Heart right ventricle (tissue), 16 donors: ENCODE data around the gene ADAMTS6. TPM values are rescaled to one million over a fixed set of nuclear protein-coding genes. Genes with fewer than 3 reads are reported as not detected.
"Not testable (repeated sequence)": the region's sequence is repeated elsewhere in the genome, so short reads cannot be mapped to it uniquely, and the experiment has no call there.

ENCODE experiments used
- ATAC-seq, 8 donors: fragments of 200-7000 bp; cut with Tn5 transposase; one replicate each; pipeline ENCODE4 v1.9.1; 2020; ENCODE audit warnings: mild to moderate bottlenecking in 8 of 8, moderate library complexity in 8 of 8, moderate number of reproducible peaks in 1 of 8
- DNase-seq, 2 donors: peaks; one replicate each; pipeline ENCODE4 v3.0.0-alpha.2; 2020
- H3K27ac ChIP-seq, 10 donors: fragments of 200-600 bp; sonication (generic) in 2 of 10; one replicate each; pipeline versions ENCODE4 v1.5.0 to v1.8.0; 2020 to 2022; ENCODE audit warnings: mild to moderate bottlenecking in 3 of 10
- H3K27me3 ChIP-seq, 7 donors: fragments of 200-600 bp; one replicate each; pipeline ENCODE4 v1.8.0; 2021 to 2022; ENCODE audit warnings: mild to moderate bottlenecking in 2 of 7
- H3K36me3 ChIP-seq, 9 donors: fragments of 200-600 bp; sonication (generic) in 1 of 9; one replicate each; pipeline versions ENCODE4 v1.5.0 to v1.8.0; 2020 to 2022; ENCODE audit warnings: mild to moderate bottlenecking in 2 of 9
- H3K4me1 ChIP-seq, 9 donors: fragments of 200-600 bp; sonication (generic) in 1 of 9; one replicate each; pipeline versions ENCODE4 v1.5.0 to v1.8.0; 2020 to 2022; ENCODE audit warnings: mild to moderate bottlenecking in 4 of 9
- H3K4me3 ChIP-seq, 10 donors: fragments of 200-600 bp; sonication (generic) in 2 of 10; one replicate each; pipeline versions ENCODE4 v1.5.0 to v1.8.0; 2020 to 2022; ENCODE audit warnings: mild to moderate bottlenecking in 7 of 10, moderate library complexity in 2 of 10
- H3K9me3 ChIP-seq, 11 donors: fragments of 200-600 bp in 10 of 11; sonication (generic) in 2 of 11; one replicate each; pipeline versions ENCODE4 v1.5.0 to v1.8.0; 2013 to 2022; ENCODE audit warnings: mild to moderate bottlenecking in 2 of 11, control low read depth in 1 of 11, moderate library complexity in 1 of 11
- CTCF ChIP-seq, 9 donors: fragments of 200-600 bp; sonication (generic) in 2 of 9; IDR thresholded peaks; one replicate each; pipeline versions ENCODE4 v1.5.0 to v1.8.0; 2021 to 2022; ENCODE audit warnings: antibody characterized with exemption in 9 of 9, mild to moderate bottlenecking in 5 of 9, moderate library complexity in 1 of 9
- WGBS, 2 donors: extraction: QIAGEN DNeasy Blood & Tissue Kit; methylation state at CpG; one replicate each; pipeline ENCODE4 v1.1.7; 2013; ENCODE audit warnings: inconsistent platforms in 1 of 2; 5-methylcytosine and 5-hydroxymethylcytosine counted together
- intact Hi-C, 10 donors: fragments of 100-400 bp; cut with DNase I; formaldehyde crosslinking; loops; one replicate each; pipeline versions ENCODE4 v1.11.1 to v1.14.2; 2022
- polyA plus RNA-seq, 2 donors: library from polyadenylated mRNA; stranded (reverse); fragments of 200-250 nt; gene quantifications; one replicate each; pipeline ENCODE4 v1.2.3, GENCODE V29; 2013
- total RNA-seq, 10 donors: library from RNA; stranded (reverse); fragmentation: NEBNext Ultra II Directional in 3 of 10; extraction: Animal tissue kit (Norgen Biotek cat#: 25700) in 3 of 10; gene quantifications; one replicate each; pipeline versions ENCODE4 v1.2.1 to v1.2.4, GENCODE V29; 2021 to 2023
- donor health status: Arrhythmogenic right ventricular cardiomyopathy.
- donor health status: ischemic (EF 13 %, LVEDD 7.1; RV severe dilation, severe dysfunction).
- donor health status: healthy with polysubstance abuse.
- donor health status: DM: no; HTN: yes; CAD: no.
- donor health status: DM: no; HTN: no; CAD: no.
- donor health status: ischemic (EF 25% LVEDD 6.9; RV normal size, moderate dysfunction).
- donor health status: ischemic (EF 25% LVEDD 5.7; RV mildly dilated, moderate dysfunction).
- donor health status: healthy.
- donor health status: DM: yes; HTN: yes; CAD: no.
- donor health status: Ischemic cardiomyopathy.
- donor health status: ischemic (EF 35%, LVEDD 5.7; RV mildly dilated, moderate dysfunction).
- donor health status: nonischemic (EF 11% LVEDD 7.7; RV severe dilation, severe dysfunction).
- donor health status: DM: yes; HTN: yes; CAD: no.
- donor health status: PGD.
- donor health status: ischemic (EF 29% LVEDD 5.4; RV normal size, mild dysfunction).
- donor health status: nonischemic (EF 23%, LVEDD 6.1; RV moderate dilation, normal function).

ADAMTS6 gene
- total and polyA plus RNA-seq, 12 donors = 0.25 to 4.1 (median 2.1) TPM

- intact Hi-C loops = no loop called here
- no peak for DNase-seq
- no peak for TF ChIP-seq CTCF (IDR thresholded peaks at IDR 0.05)
These were observed 27.3 kb upstream of the ADAMTS6 start for GRCh38 chr5:65508978-65509377.

DNA sequence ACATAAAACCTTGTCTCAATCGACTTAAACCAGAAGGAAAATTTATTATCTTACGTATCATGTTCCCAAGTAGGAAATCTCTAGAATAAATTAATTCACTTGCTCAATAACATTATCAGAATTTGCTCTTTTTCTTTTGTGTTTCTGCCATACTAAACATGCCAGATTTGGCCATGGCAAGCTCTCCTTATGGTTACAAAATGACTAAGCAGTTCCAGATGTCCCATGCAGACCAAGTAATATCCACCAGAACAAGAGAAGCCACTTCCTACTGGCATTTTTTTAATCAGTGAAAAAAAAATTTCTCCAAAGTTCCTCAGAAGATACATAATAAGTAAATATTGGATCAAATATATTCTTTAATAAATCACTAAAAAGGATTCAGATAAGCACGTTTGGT, 25.2 kb upstream of the ADAMTS6 start:
- ATAC-seq (no peak), DNase-seq (no peak)
- Histone ChIP-seq H3K9me3 (no peaks in the 10 kb centered on the region), H3K4me3 (no peak overlapping the region), H3K4me1 (no peaks in the 10 kb centered on the region), H3K27me3 (no peaks in the 10 kb centered on the region), H3K36me3 (no peaks in the 10 kb centered on the region), H3K27ac (no peak overlapping the region)
- no peak for TF ChIP-seq CTCF (IDR thresholded peaks at IDR 0.05)
- 81 to 89% methylated on average over 3 of the region's 3 CpGs for WGBS, 2 donors
- intact Hi-C loops = no loop called here

More at GRCh38 chr5:65508978-65509377, 27.3 kb upstream of the ADAMTS6 start:
- no peaks in the 10 kb centered on the region for H3K36me3 ChIP-seq
- WGBS, 2 donors = 96 to 97% methylated on average over 2 of the region's 2 CpGs
- H3K4me1 ChIP-seq = no peaks in the 10 kb centered on the region
- H3K4me3 ChIP-seq = no peak overlapping the region
- no peak for ATAC-seq
- H3K27me3 ChIP-seq = no peaks in the 10 kb centered on the region
- no peaks in the 10 kb centered on the region for H3K9me3 ChIP-seq
- H3K27ac ChIP-seq = no peak overlapping the region

GRCh38 chr5:65489119-65489518, 7.4 kb upstream of the ADAMTS6 start:
- Histone ChIP-seq H3K9me3 (no peaks in the 10 kb centered on the region), H3K4me3 (no peak overlapping the region), H3K4me1 (no peaks in the 10 kb centered on the region), H3K27ac (no peak overlapping the region), H3K27me3 (no peaks in the 10 kb centered on the region), H3K36me3 (no peaks in the 10 kb centered on the region)
- DNase-seq = no peak
- no peak for TF ChIP-seq CTCF (IDR thresholded peaks at IDR 0.05)
- intact Hi-C loops = loop anchor here in 9 of 10 donors (5.0 to 10.0 kb wide), 7 partner anchors 274 to 854 kb away; no protein-coding TSS in a partner anchor
- no peak for ATAC-seq
- 96 to 97% methylated on average over 4 of the region's 4 CpGs for WGBS, 2 donors

- H3K4me1 ChIP-seq, H3K27me3 ChIP-seq, H3K36me3 ChIP-seq, H3K27ac ChIP-seq, H3K9me3 ChIP-seq, DNase-seq, ATAC-seq, H3K4me3 ChIP-seq: not testable (repeated sequence)
- 77 to 79% methylated on average over 7 of the region's 7 CpGs for WGBS, 2 donors
- intact Hi-C loops = loop anchor here in 9 of 10 donors (5.0 to 10.0 kb wide), 7 partner anchors 273 to 853 kb away; no protein-coding TSS in a partner anchor
These were observed 6.4 kb upstream of the ADAMTS6 start for GRCh38 chr5:65488038-65488687.

DNA sequence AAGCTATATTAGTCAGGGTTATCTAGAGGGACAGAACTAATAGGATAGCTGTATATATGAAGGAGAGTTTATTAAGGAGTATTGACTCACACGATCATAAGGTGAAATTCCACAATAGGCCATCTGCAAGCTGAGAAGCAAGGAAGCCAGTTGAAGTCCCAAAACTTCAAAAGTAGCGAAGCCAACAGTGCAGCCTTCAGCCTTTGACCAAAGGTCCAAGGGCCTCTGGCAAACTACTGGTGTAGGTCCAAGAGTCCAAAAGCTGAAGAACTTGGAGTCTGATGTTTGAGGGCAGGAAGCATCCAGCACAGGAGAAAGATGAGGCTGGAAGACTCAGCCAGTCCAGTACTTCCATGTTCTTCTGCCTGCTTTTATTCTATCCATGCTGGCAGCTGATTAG, 5.1 kb upstream of the ADAMTS6 start:
- not testable (repeated sequence) for H3K4me3 ChIP-seq
- 96 to 98% methylated on average over 2 of the region's 2 CpGs for WGBS, 2 donors
- intact Hi-C loops = loop anchor here in 9 of 10 donors (5.0 to 10.0 kb wide), 7 partner anchors 272 to 852 kb away; no protein-coding TSS in a partner anchor

More for the DNA sequence above, 5.1 kb upstream of the ADAMTS6 start:
- H3K27me3 ChIP-seq, ATAC-seq, H3K4me1 ChIP-seq, H3K36me3 ChIP-seq, H3K27ac ChIP-seq, H3K9me3 ChIP-seq, DNase-seq: not testable (repeated sequence)
